Cardiac fibroblast (primary cell): Measurements from ENCODE around the gene GDF10.

ENCODE experiments used
- DNase-seq, 2 donors: peaks; one replicate each; pipeline versions ENCODE4 v3.0.0 to v3.0.0-alpha.2; 2010; ENCODE audit warnings: low read depth in 2 of 2
- H3K4me3 ChIP-seq, 2 donors: replicated peaks in 1 of 2; 1 replicate in 1 of 2; 2 replicates in 1 of 2; pipeline ENCODE4 v1.5.1; 2011; ENCODE audit warnings: low read depth in 2 of 2, low read length in 2 of 2, mild to moderate bottlenecking in 2 of 2, moderate library complexity in 1 of 2
- CTCF ChIP-seq: IDR thresholded peaks from one replicate; pipeline ENCODE4 v1.5.1; 2011; ENCODE audit warnings: low read depth, mild to moderate bottlenecking, low read length, inconsistent platforms

GDF10 gene

GRCh38 chr10:47309408-47310089 is 9.6 kb downstream of the GDF10 start:
- peak in 1 of 2 donors; percentile 9 for DNase-seq
- H3K4me3 ChIP-seq, result no peak overlapping the region
- peak; percentile 49 for TF ChIP-seq CTCF

- TF ChIP-seq CTCF, result no peak
- no peak overlapping the region for H3K4me3 ChIP-seq
- no peak for DNase-seq
These were observed 10.1 kb downstream of the GDF10 start for GRCh38 chr10:47310090-47310505.

- TF ChIP-seq CTCF, result no peak
- no peak for DNase-seq
These were observed 11.4 kb downstream of the GDF10 start for GRCh38 chr10:47311193-47311931.

GRCh38 chr10:47311932-47312662 is 12.1 kb downstream of the GDF10 start:
- peak; percentile 75 to 78 for DNase-seq
- H3K4me3 ChIP-seq, result no peak overlapping the region
- TF ChIP-seq CTCF, result peak; percentile 96

More at GRCh38 chr10:47311193-47311931, 11.4 kb downstream of the GDF10 start:
- no peak overlapping the region for H3K4me3 ChIP-seq

- TF ChIP-seq CTCF, result no peak
- no peak overlapping the region for H3K4me3 ChIP-seq
- DNase-seq, result no peak
These were observed 12.6 kb downstream of the GDF10 start for GRCh38 chr10:47312663-47312995.

- no peak overlapping the region for H3K4me3 ChIP-seq
- no peak for DNase-seq
- TF ChIP-seq CTCF, result no peak
These were observed 14.5 kb downstream of the GDF10 start for GRCh38 chr10:47314416-47314970.
